ENCODE results near the gene TMEM161B.

- TF ChIP-seq GATA2 (IDR thresholded peaks at IDR 0.05; ENCODE audit: low read depth, low read length) = no peak
- no peak for TF ChIP-seq GATA3 (IDR thresholded peaks at IDR 0.05; ENCODE audit: low read depth, low read length)
Measured at GRCh38 chr5:88159591-88159990, 109.1 kb downstream of the TMEM161B start.

All from SH-SY5Y (cell line).